WI38 (cell line): ENCODE data around the gene AARSD1.
"Not testable (repeated sequence)": the region's sequence is repeated elsewhere in the genome, so short reads cannot be mapped to it uniquely, and the experiment has no call there.

Source experiments
- H3K4me3 ChIP-seq: 2 replicates; pipeline ENCODE4 v1.5.1; 2011; ENCODE audit warnings: low read depth, mild to moderate bottlenecking, control low read depth, low read length
- CTCF ChIP-seq: IDR thresholded peaks from 2 replicates; pipeline ENCODE4 v1.5.1; 2012; ENCODE audit warnings: low read depth, mild to moderate bottlenecking, control low read depth, low read length

AARSD1 gene

GRCh38 chr17:42944211-42944610 is 20.0 kb downstream of the AARSD1 start:
- TF ChIP-seq CTCF = no peak
- no peak overlapping the region for H3K4me3 ChIP-seq

GRCh38 chr17:42937712-42938596 is 26.3 kb downstream of the AARSD1 start:
- no peak overlapping the region for H3K4me3 ChIP-seq
- TF ChIP-seq CTCF = peak; percentile 72

GRCh38 chr17:42929497-42929844 is 34.8 kb downstream of the AARSD1 start:
- no peak; the same call in 1 of the 2 replicates for TF ChIP-seq CTCF
- H3K4me3 ChIP-seq = no peak overlapping the region

DNA sequence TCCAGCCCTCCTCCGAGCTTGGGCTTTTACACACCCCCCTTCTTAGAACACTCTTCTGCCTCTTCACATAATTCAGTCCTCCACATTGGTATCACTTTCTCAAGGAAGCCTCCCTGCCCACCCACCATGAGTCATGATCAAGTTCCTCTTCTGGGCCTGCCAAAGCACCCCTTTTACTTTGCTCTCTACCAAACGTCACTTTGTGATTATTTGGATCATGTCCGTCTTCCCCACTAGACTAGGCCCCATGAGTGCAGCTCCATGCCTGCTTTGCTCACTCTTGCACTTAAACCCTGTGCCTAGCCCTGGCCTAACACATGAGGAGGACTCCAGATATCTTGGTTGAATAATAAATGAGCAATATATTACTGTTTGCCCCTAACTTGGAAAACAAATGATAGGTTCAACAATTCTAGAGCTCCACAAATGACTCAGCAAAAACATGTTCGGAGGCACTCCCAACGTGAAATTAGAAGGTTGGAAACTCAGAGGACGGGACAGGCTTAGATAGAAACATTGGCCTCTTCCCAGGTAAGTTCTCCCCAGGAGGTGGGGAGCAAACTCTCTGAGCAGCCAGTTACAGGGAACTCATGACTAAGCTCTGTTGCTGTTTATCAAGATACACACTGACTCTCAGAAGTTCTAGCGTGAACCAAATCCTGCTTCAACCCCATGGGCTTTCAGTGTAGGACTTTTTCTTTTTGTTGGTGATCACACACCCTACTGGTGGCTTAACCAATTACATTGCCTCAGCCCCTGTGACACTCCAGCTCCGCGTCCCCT is 35.3 kb downstream of the AARSD1 start:
- no peak overlapping the region for H3K4me3 ChIP-seq
- peak; percentile 58; the same call in 1 of the 2 replicates for TF ChIP-seq CTCF

- TF ChIP-seq CTCF = no peak
- H3K4me3 ChIP-seq = no peak overlapping the region
Observed at GRCh38 chr17:42924891-42925290, 39.4 kb downstream of the AARSD1 start.

- not testable (repeated sequence) for H3K4me3 ChIP-seq
Observed at GRCh38 chr17:42923472-42923871, 40.8 kb downstream of the AARSD1 start.

- no peak for TF ChIP-seq CTCF
- no peak overlapping the region for H3K4me3 ChIP-seq
Observed at GRCh38 chr17:42922294-42922693, 42.0 kb downstream of the AARSD1 start.
